ENCODE results near the gene OGDH.

OGDH gene

DNA sequence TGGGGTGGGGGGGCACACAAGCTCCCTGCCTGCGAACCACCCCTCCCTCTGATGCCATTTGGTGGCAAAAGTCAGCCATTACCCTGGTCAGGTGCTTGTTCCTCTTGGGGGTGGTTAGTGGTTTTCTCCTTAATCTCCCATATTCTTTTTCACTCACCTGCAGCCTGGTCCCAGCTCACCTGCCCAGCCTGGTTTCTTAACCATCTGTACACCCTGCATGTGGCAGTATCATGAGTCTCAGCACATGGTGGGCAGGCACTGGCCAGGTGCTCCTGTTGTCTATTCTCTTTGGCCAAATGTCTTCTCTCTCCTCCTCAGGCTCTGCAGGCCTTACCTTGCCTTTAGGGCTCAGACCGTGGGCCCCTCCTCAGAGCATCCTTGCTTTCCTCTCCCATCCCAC lies 30.5 kb downstream of the OGDH start:
- no peaks in the 10 kb centered on the region for H3K36me3 ChIP-seq (replicated peaks; ENCODE audit: insufficient read depth, low read length)
- H3K9ac ChIP-seq (ENCODE audit: low read length) = peak overlapping the region; percentile 80; the same call in 1 of the 2 replicates
- TF ChIP-seq EZH2phosphoT487 (IDR thresholded peaks at IDR 0.05; ENCODE audit: low read length) = no peak
- TF ChIP-seq, protein P1, sequence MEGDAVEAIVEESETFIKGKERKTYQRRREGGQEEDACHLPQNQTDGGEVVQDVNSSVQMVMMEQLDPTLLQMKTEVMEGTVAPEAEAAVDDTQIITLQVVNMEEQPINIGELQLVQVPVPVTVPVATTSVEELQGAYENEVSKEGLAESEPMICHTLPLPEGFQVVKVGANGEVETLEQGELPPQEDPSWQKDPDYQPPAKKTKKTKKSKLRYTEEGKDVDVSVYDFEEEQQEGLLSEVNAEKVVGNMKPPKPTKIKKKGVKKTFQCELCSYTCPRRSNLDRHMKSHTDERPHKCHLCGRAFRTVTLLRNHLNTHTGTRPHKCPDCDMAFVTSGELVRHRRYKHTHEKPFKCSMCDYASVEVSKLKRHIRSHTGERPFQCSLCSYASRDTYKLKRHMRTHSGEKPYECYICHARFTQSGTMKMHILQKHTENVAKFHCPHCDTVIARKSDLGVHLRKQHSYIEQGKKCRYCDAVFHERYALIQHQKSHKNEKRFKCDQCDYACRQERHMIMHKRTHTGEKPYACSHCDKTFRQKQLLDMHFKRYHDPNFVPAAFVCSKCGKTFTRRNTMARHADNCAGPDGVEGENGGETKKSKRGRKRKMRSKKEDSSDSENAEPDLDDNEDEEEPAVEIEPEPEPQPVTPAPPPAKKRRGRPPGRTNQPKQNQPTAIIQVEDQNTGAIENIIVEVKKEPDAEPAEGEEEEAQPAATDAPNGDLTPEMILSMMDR (IDR thresholded peaks at IDR 0.05; ENCODE audit: low read length) = no peak
- TF ChIP-seq EZH2 (optimal IDR thresholded peaks at IDR 0.05; ENCODE audit: low read depth, low read length) = no peak
- H3K27me3 ChIP-seq (replicated peaks; ENCODE audit: insufficient read depth, low read length) = no peaks in the 10 kb centered on the region
- peaks cover 54% of the 10 kb centered on the region for H3K79me2 ChIP-seq (ENCODE audit: low read length)
- H4K20me1 ChIP-seq (ENCODE audit: insufficient read depth, low read length) = no peaks in the 10 kb centered on the region
- no peaks in the 10 kb centered on the region for H3K9me3 ChIP-seq (replicated peaks; ENCODE audit: insufficient read depth, low read length)
- H3K4me3 ChIP-seq (ENCODE audit: low read length) = no peak overlapping the region
- no peak overlapping the region for H2AFZ ChIP-seq (ENCODE audit: low read length)
- H3F3A ChIP-seq (ENCODE audit: insufficient read depth, low read length) = peaks cover 70% of the 10 kb centered on the region
- no peaks in the 10 kb centered on the region for H3K9me2 ChIP-seq (replicated peaks; ENCODE audit: insufficient read depth, low read length)
- H3K4me1 ChIP-seq (ENCODE audit: low read length) = peaks cover 79% of the 10 kb centered on the region
- peak; percentile 47 for DNase-seq
- H3K4me2 ChIP-seq (ENCODE audit: low read depth, low read length) = peak overlapping the region; percentile 96
- H3K27ac ChIP-seq (ENCODE audit: low read length) = peak overlapping the region; percentile 99

DNA sequence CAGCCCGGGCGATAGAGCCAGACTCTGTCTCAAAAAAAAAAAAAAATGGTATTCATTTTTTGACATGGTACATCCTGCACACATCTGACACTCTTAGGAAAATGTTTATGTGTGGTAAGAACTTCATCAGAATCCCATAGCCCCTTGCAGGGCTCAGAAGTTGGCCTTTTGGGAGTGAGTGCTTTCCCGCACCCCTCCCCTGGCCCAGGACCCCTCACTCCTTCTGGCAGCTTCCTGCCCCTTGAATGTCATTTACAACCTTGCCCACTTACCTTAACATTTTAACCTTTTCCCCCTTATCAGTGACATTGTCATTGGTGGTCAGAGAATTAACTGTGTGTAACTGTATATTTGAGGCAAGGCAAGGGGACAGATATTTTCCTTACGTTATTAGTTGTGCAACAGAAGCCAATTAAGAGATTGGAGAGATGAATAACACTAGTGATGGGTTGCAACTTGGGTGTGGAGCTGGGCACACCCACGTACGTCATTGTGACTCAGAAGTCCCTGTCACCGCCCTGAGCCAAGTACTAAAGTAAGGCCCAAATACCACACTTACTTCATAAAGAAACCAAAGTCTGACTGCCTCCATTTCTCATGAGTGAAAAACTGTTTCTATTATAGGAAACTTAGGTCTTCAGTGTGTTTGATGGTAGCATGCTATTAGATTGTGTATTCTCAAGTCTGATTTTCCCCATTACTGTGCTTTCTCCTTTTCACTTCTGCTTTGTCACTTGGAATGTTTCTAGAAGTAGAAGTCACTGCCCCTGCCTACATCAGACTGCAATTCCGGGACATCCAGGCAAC lies 31.6 kb downstream of the OGDH start:
- Histone ChIP-seq H4K20me1 (ENCODE audit: insufficient read depth, low read length) (no peaks in the 10 kb centered on the region), H3K9me2 (replicated peaks; ENCODE audit: insufficient read depth, low read length) (no peaks in the 10 kb centered on the region), H3K36me3 (replicated peaks; ENCODE audit: insufficient read depth, low read length) (no peaks in the 10 kb centered on the region), H3F3A (ENCODE audit: insufficient read depth, low read length) (peaks cover 61% of the 10 kb centered on the region), H3K79me2 (ENCODE audit: low read length) (peaks cover 58% of the 10 kb centered on the region), H3K4me2 (ENCODE audit: low read depth, low read length) (peak overlapping the region; percentile 96), H3K27me3 (replicated peaks; ENCODE audit: insufficient read depth, low read length) (no peaks in the 10 kb centered on the region), H3K27ac (ENCODE audit: low read length) (peak overlapping the region; percentile 99), H3K9ac (ENCODE audit: low read length) (peak overlapping the region; percentile 80), H2AFZ (ENCODE audit: low read length) (no peak overlapping the region), H3K4me1 (ENCODE audit: low read length) (peaks cover 70% of the 10 kb centered on the region), H3K9me3 (replicated peaks; ENCODE audit: insufficient read depth, low read length) (no peaks in the 10 kb centered on the region), H3K4me3 (ENCODE audit: low read length) (no peak overlapping the region; the same call in 1 of the 2 replicates)
- TF ChIP-seq EZH2 (optimal IDR thresholded peaks at IDR 0.05; ENCODE audit: low read depth, low read length) = no peak
- TF ChIP-seq, protein P1 (IDR thresholded peaks at IDR 0.05; ENCODE audit: low read length) = no peak
- no peak for TF ChIP-seq EZH2phosphoT487 (IDR thresholded peaks at IDR 0.05; ENCODE audit: low read length)
- DNase-seq = peak; percentile 71

DNA sequence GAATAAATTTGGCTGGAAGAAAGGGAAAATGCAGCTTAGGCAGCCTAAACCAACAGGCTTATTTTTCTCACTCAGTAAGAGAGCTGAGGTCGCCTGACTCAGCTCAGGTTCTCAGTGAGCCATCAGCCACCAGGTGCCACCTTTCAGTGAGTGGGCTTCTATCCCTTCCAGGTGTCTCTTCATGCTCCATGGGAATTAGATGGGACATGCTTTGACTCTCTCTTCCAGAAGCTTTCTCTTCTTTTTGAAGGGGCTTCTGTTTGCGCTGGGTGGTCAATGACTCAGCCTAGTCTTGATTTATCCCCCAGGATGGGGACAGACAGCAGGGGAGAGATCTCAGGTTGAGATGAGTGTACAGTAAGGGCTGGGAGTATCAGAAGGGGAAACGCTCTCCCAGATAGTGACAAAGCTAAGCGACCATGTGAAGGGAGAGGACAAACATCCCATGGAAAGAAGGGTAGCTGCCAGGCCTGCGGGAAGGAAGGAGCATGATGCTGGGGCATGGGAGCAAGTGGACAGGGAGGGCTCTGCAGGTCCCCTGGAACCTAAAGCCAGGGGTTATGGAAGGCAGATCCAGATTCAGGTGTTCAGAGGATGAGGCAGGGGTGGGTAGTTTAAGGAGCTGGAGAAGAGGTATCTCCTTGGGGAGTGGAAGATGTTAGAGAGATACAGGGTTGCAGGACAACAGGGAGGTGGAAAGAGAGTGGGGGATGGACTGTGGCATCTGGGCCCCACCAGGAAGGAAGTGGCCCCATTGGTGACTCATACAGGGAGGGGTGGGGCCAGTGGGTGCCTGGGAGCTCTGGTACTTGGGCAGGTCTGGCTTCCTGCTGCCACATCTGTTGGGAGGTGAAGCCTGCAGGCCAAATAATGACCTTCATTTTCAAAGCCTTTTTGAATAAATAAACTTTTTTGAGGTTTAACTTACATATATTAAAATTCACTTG lies 32.5 kb downstream of the OGDH start:
- H3K27ac ChIP-seq (ENCODE audit: low read length) = peak overlapping the region; percentile 99
- no peaks in the 10 kb centered on the region for H3K36me3 ChIP-seq (replicated peaks; ENCODE audit: insufficient read depth, low read length)
- no peaks in the 10 kb centered on the region for H3K27me3 ChIP-seq (replicated peaks; ENCODE audit: insufficient read depth, low read length)
- TF ChIP-seq EZH2 (optimal IDR thresholded peaks at IDR 0.05; ENCODE audit: low read depth, low read length) (no peak), EZH2phosphoT487 (IDR thresholded peaks at IDR 0.05; ENCODE audit: low read length) (no peak)
- TF ChIP-seq, protein P1 (IDR thresholded peaks at IDR 0.05; ENCODE audit: low read length) = peak; percentile 25
- peak overlapping the region; percentile 37 for H3K4me3 ChIP-seq (ENCODE audit: low read length)
- H3F3A ChIP-seq (ENCODE audit: insufficient read depth, low read length) = peaks cover 52% of the 10 kb centered on the region
- no peaks in the 10 kb centered on the region for H3K9me3 ChIP-seq (replicated peaks; ENCODE audit: insufficient read depth, low read length)
- peak; percentile 91 for DNase-seq
- H4K20me1 ChIP-seq (ENCODE audit: insufficient read depth, low read length) = no peaks in the 10 kb centered on the region
- no peak overlapping the region for H2AFZ ChIP-seq (ENCODE audit: low read length)
- peak overlapping the region; percentile 96 for H3K4me2 ChIP-seq (ENCODE audit: low read depth, low read length)
- peak overlapping the region; percentile 80 for H3K9ac ChIP-seq (ENCODE audit: low read length)
- H3K4me1 ChIP-seq (ENCODE audit: low read length) = peaks cover 63% of the 10 kb centered on the region
- peaks cover 64% of the 10 kb centered on the region for H3K79me2 ChIP-seq (ENCODE audit: low read length)
- no peaks in the 10 kb centered on the region for H3K9me2 ChIP-seq (replicated peaks; ENCODE audit: insufficient read depth, low read length)
